ENCODE data around the gene ALKBH4.

GRCh38 chr7:102457352-102457924 lies 7.2 kb downstream of the ALKBH4 start:
- TF ChIP-seq CTCF (IDR thresholded peaks at IDR 0.05) = no peak
- no peak for TF ChIP-seq POLR2A (IDR thresholded peaks at IDR 0.05)

All from esophagus squamous epithelium (tissue), 4 donors.